K562 (cell line): Measurements from ENCODE around the gene CLCC1. TPM values are rescaled to one million over a fixed set of nuclear protein-coding genes. Genes with fewer than 3 reads are reported as not detected.

Source experiments
- ATAC-seq: fragments of 200-7000 bp; cut with Tn5 transposase; 3 replicates; pipeline ENCODE4 v1.9.1; 2020; ENCODE audit warnings: moderate library complexity
- BruUV-seq: library from RNA; stranded (reverse); fragments of 400-500 nt; replicated peaks from 2 replicates; lab custom pipeline; 2021; lab: Mats Ljungman, UMichigan
- CTCF ChIA-PET: fragments of 300-600 bp; formaldehyde crosslinking; extraction: SDS; loops from one replicate; lab custom pipeline; 2021; ENCODE audit warnings: low intra/inter-chr PET ratio; lab: Yijun Ruan, JAX
- POLR2A ChIA-PET: fragments of 300-600, 350-650 bp; sonication (Branson Sonifier 250); formaldehyde crosslinking; extraction: SDS; loops from one replicate; lab custom pipeline; 2021; ENCODE audit warnings: antibody characterized with exemption, inconsistent platforms; lab: Yijun Ruan, JAX
- DNase-seq, 4 experiments: peaks; one replicate each; pipeline versions ENCODE4 v3.0.0 to v3.0.0-alpha.2; 2011 to 2018; ENCODE audit warnings: low spot score in 3 of 4, mixed read lengths in 3 of 4; ENCODE audit errors: extremely low read depth in 1 of 4
- FAIRE-seq: peaks from 2 replicates; lab custom pipeline; 2011; peaks lifted over from hg19 to GRCh38; lab: Jason Lieb, UNC
- H2AFZ ChIP-seq: 2 replicates; pipeline ENCODE4 v1.6.0; 2011; ENCODE audit warnings: low read depth, low read length, control low read depth, inconsistent platforms
- H3K27ac ChIP-seq: fragments of 200-600 bp; 3 replicates; pipeline ENCODE4 v1.8.0; 2011; ENCODE audit warnings: low read depth, mild to moderate bottlenecking, control low read depth, inconsistent platforms, low read length, moderate library complexity, mixed read lengths; ENCODE audit errors: extremely low read depth
- H3K27me3 ChIP-seq, 2 experiments: fragments of 300-600 bp in 1 of 2; 2 replicates in 1 of 2; 3 replicates in 1 of 2; pipeline versions ENCODE4 v1.6.0 to v1.8.0; 2011; ENCODE audit warnings: inconsistent platforms in 2 of 2, low read length in 2 of 2, mild to moderate bottlenecking in 1 of 2, mixed read lengths in 1 of 2, moderate library complexity in 1 of 2; ENCODE audit not compliant: control insufficient read depth in 2 of 2, insufficient read depth in 2 of 2
- H3K36me3 ChIP-seq: fragments of 300-600 bp; 3 replicates; pipeline ENCODE4 v1.8.0; 2011; ENCODE audit warnings: mild to moderate bottlenecking, low read length, inconsistent platforms; ENCODE audit not compliant: control insufficient read depth, insufficient read depth
- H3K4me1 ChIP-seq, 2 experiments: fragments of 200-600 bp in 1 of 2; replicated peaks in 1 of 2; 2 replicates in 1 of 2; 3 replicates in 1 of 2; pipeline versions ENCODE4 v1.5.1 to v1.8.0; 2011; ENCODE audit warnings: inconsistent platforms in 2 of 2, low read length in 2 of 2, mild to moderate bottlenecking in 1 of 2, mixed read lengths in 1 of 2, moderate library complexity in 1 of 2; ENCODE audit not compliant: control insufficient read depth in 2 of 2, insufficient read depth in 2 of 2
- H3K4me2 ChIP-seq: 2 replicates; pipeline ENCODE4 v1.6.1; 2011; ENCODE audit warnings: low read length, control low read depth, inconsistent platforms, mixed read lengths; ENCODE audit not compliant: insufficient read depth
- H3K4me3 ChIP-seq: fragments of 200-600 bp; sonication (generic), shearing (Covaris generic); 2 replicates; pipeline ENCODE4 v1.5.1; 2016; ENCODE audit warnings: control low read depth, inconsistent platforms
- H3K79me2 ChIP-seq: fragments of 200-600 bp; 3 replicates; pipeline ENCODE4 v1.8.0; 2011; ENCODE audit warnings: low read length, inconsistent platforms; ENCODE audit not compliant: control insufficient read depth, insufficient read depth
- H3K9ac ChIP-seq, 2 experiments: 2 replicates each; pipeline versions ENCODE4 v1.6.0 to v1.6.1; 2011; ENCODE audit warnings: low read depth in 2 of 2, low read length in 2 of 2, control low read depth in 1 of 2, inconsistent platforms in 1 of 2, mild to moderate bottlenecking in 1 of 2, mixed read lengths in 1 of 2; ENCODE audit not compliant: insufficient read depth in 1 of 2
- H3K9me1 ChIP-seq: one replicate; pipeline ENCODE4 v1.6.0; 2011; ENCODE audit warnings: inconsistent platforms, mild to moderate bottlenecking, low read length, moderate library complexity; ENCODE audit not compliant: control insufficient read depth, insufficient read depth
- H3K9me3 ChIP-seq: replicated peaks from 2 replicates; pipeline ENCODE4 v1.5.1; 2011; ENCODE audit warnings: low read depth, low read length, inconsistent platforms; ENCODE audit not compliant: control insufficient read depth, insufficient read depth
- H4K20me1 ChIP-seq: replicated peaks from 2 replicates; pipeline ENCODE4 v1.6.1; 2011; ENCODE audit warnings: low read length, inconsistent platforms, mixed read lengths; ENCODE audit not compliant: control insufficient read depth, insufficient read depth
- C11orf30 ChIP-seq: fragments of 450-650 bp; IDR thresholded peaks from 2 replicates; pipeline ENCODE4 v1.6.1; 2016; ENCODE audit warnings: low read depth, mild to moderate bottlenecking
- CCNT2 ChIP-seq: IDR thresholded peaks from 2 replicates; pipeline ENCODE4 v1.6.1; 2011; ENCODE audit warnings: borderline replicate concordance, low read depth, mild to moderate bottlenecking, moderate library complexity, mixed read lengths, low read length; ENCODE audit not compliant: insufficient read length; ENCODE audit errors: extremely low read depth
- CEBPB ChIP-seq: fragments of 450-650 bp; IDR thresholded peaks from 2 replicates; pipeline ENCODE4 v1.6.1; 2016; ENCODE audit warnings: missing genetic modification characterization, missing compliant biosample characterization
- HSF4 ChIP-seq: fragments of 250-450 bp; sonication (Bioruptor Pico); IDR thresholded peaks from 2 replicates; pipeline ENCODE4 v2.1.2; 2022; ENCODE audit warnings: mild to moderate bottlenecking, moderate library complexity, borderline replicate concordance
- KDM1A ChIP-seq, 2 experiments: fragments of 450-650 bp; IDR thresholded peaks; 2 replicates each; pipeline ENCODE4 v1.6.1; 2016; ENCODE audit warnings: mild to moderate bottlenecking in 2 of 2
- MAFF ChIP-seq: IDR thresholded peaks from 2 replicates; pipeline ENCODE4 v1.6.1; 2012; ENCODE audit warnings: low read length, improper control_type of control experiment
- MCM5 ChIP-seq: fragments of 450-650 bp; IDR thresholded peaks from 2 replicates; pipeline ENCODE4 v1.6.1; 2016; ENCODE audit warnings: low read depth
- RAD51 ChIP-seq: fragments of 450-650 bp; IDR thresholded peaks from 2 replicates; pipeline ENCODE4 v1.7.1; 2016; ENCODE audit warnings: low read depth, mild to moderate bottlenecking, borderline replicate concordance
- SMAD1 ChIP-seq: fragments of 150-350 bp; IDR thresholded peaks from 2 replicates; pipeline ENCODE4 v1.6.1; 2014; ENCODE audit warnings: low read length, low read depth; ENCODE audit not compliant: partially characterized antibody
- TEAD4 ChIP-seq, 2 experiments: sonication (generic) in 1 of 2; formaldehyde crosslinking in 1 of 2; IDR thresholded peaks; 2 replicates each; pipeline versions ENCODE4 v1.6.1 to v1.8.0; 2012 to 2022; ENCODE audit warnings: borderline replicate concordance in 1 of 2, inconsistent platforms in 1 of 2, low read length in 1 of 2, mild to moderate bottlenecking in 1 of 2, missing genetic modification reagents in 1 of 2
- ZNF316 ChIP-seq: fragments of 450-650 bp; IDR thresholded peaks from 2 replicates; pipeline ENCODE4 v1.6.1; 2016
- WGBS: fragments of 100-300 bp; shearing (Covaris generic); methylation state at CpG from one replicate; pipeline ENCODE4 v1.1.6; 2016; ENCODE audit warnings: low coverage, mixed read lengths; ENCODE audit not compliant: insufficient coverage; ENCODE audit errors: missing lambda C conversion rate; 5-methylcytosine and 5-hydroxymethylcytosine counted together
- in situ Hi-C: fragments of 300-500 bp; cut with MboI; formaldehyde crosslinking; loops from 4 replicates; pipeline ENCODE4 v1.15.0; 2018; ENCODE audit warnings: inconsistent platforms, mixed read lengths
- intact Hi-C: fragments of 100-400 bp; cut with micrococcal nuclease; formaldehyde crosslinking; loops from 2 replicates; pipeline ENCODE4 v1.14.2; 2022
- polyA plus RNA-seq, 8 experiments: library from polyadenylated mRNA; depleted of rRNA in 4 of 8; stranded (reverse) in 5 of 8; unstranded in 3 of 8; fragments of >200 nt; fragmentation: Nextera tagmentation in 2 of 8; fragmentation: Illumina TruSeq in 1 of 8; extraction: Ambion mirVana in 2 of 8; extraction: Trizol in 1 of 8; gene quantifications; 2 replicates each; pipeline versions ENCODE4 v1.2.1 to v1.2.3, GENCODE V29; 2011 to 2014; ENCODE audit warnings: inconsistent platforms in 1 of 8, missing spikeins in 1 of 8
- total RNA-seq, 7 experiments: library from RNA; depleted of rRNA in 6 of 7; stranded (reverse); fragments of >200 nt in 6 of 7; fragmentation: Illumina TruSeq in 2 of 7; extraction: Trizol in 2 of 7; gene quantifications; 2 replicates each; pipeline versions ENCODE4 v1.2.1 to v1.2.3, GENCODE V29; 2011 to 2021; ENCODE audit warnings: low replicate concordance in 1 of 7
- TF ChIP-seq, protein P1 (sequence below): fragments of 200-800 bp; sonication (Bioruptor generic); IDR thresholded peaks from 2 replicates; pipeline ENCODE4 v1.6.1; 2016; ENCODE audit warnings: missing genetic modification characterization, missing compliant biosample characterization

CLCC1 gene
- total and polyA plus RNA-seq, 9 of the 15 experiments (the other 6 are each of a cell fraction or from before 2014, with no cell fraction given) = 28.8 to 63.4 (median 40.4) TPM

DNA sequence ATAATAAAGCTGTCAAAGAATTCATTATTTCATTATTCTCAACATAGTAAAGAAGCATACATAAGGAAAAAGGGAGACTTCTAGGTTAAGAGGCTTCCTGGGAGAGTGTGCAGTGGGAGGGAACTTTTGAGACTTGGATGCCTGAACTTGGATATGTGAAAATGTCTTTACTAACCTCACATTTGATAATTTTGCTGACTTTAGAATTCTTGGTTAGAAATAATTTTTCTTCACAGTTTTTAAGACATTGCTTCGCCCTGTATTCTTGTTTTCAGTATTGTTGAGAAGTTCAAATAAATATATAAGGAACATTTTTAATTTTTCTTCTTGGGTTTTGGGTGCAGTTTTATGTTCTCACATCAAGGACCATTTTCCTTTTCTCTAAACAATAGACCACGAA is 46.5 kb downstream of the CLCC1 start:
- ATAC-seq = no peak
- Histone ChIP-seq H4K20me1 (no peaks in the 10 kb centered on the region), H3K79me2 (no peaks in the 10 kb centered on the region), H3K27me3 (no peaks in the 10 kb centered on the region), H3K4me2 (no peak overlapping the region), H3K4me3 (no peak overlapping the region), H3K4me1 (peaks cover 9 to 13% of the 10 kb centered on the region in 2 experiments), H3K9me1 (no peaks in the 10 kb centered on the region), H2AFZ (no peak overlapping the region), H3K9ac (no peak overlapping the region), H3K36me3 (peaks cover 23% of the 10 kb centered on the region; the same call in 2 of the 3 replicates), H3K9me3 (no peaks in the 10 kb centered on the region), H3K27ac (no peak overlapping the region)
- intact Hi-C loops = no loop called here
- in situ Hi-C loops = no loop called here
- no peak for FAIRE-seq
- POLR2A ChIA-PET = interaction anchor here (0.6 to 1.2 kb wide), 7 partner anchors 8 to 224 kb away, joined by 3 to 4 read pairs (median 3); no protein-coding TSS in a partner anchor
- no peak for DNase-seq
- no TSS peak for BruUV-seq
- 68% methylated on average over 2 of the region's 2 CpGs for WGBS
- CTCF ChIA-PET = interaction anchor here (0.5 kb wide), 1 partner anchor 61 kb away, joined by 3 read pairs; no protein-coding TSS in a partner anchor
- TF ChIP-seq HSF4 (CRISPR knock-in tag) (no peak), ZNF316 (peak; percentile 80), CEBPB (tag) (no peak), RAD51 (no peak), KDM1A (IDR thresholded peaks at IDR 0.05) (no peak), SMAD1 (no peak), MCM5 (no peak), MAFF (0 out of 2 replicates have a peak, but pooled peaks have one; percentile 10), CCNT2 (no peak), TEAD4 (IDR thresholded peaks at IDR 0.05; ENCODE audit: low read length) (no peak), TEAD4 (CRISPR knock-in tag; IDR thresholded peaks at IDR 0.05; ENCODE audit: borderline replicate concordance) (no peak), C11orf30 (peak; percentile 65; the same call in 1 of the 2 replicates)
- TF ChIP-seq, protein P1, sequence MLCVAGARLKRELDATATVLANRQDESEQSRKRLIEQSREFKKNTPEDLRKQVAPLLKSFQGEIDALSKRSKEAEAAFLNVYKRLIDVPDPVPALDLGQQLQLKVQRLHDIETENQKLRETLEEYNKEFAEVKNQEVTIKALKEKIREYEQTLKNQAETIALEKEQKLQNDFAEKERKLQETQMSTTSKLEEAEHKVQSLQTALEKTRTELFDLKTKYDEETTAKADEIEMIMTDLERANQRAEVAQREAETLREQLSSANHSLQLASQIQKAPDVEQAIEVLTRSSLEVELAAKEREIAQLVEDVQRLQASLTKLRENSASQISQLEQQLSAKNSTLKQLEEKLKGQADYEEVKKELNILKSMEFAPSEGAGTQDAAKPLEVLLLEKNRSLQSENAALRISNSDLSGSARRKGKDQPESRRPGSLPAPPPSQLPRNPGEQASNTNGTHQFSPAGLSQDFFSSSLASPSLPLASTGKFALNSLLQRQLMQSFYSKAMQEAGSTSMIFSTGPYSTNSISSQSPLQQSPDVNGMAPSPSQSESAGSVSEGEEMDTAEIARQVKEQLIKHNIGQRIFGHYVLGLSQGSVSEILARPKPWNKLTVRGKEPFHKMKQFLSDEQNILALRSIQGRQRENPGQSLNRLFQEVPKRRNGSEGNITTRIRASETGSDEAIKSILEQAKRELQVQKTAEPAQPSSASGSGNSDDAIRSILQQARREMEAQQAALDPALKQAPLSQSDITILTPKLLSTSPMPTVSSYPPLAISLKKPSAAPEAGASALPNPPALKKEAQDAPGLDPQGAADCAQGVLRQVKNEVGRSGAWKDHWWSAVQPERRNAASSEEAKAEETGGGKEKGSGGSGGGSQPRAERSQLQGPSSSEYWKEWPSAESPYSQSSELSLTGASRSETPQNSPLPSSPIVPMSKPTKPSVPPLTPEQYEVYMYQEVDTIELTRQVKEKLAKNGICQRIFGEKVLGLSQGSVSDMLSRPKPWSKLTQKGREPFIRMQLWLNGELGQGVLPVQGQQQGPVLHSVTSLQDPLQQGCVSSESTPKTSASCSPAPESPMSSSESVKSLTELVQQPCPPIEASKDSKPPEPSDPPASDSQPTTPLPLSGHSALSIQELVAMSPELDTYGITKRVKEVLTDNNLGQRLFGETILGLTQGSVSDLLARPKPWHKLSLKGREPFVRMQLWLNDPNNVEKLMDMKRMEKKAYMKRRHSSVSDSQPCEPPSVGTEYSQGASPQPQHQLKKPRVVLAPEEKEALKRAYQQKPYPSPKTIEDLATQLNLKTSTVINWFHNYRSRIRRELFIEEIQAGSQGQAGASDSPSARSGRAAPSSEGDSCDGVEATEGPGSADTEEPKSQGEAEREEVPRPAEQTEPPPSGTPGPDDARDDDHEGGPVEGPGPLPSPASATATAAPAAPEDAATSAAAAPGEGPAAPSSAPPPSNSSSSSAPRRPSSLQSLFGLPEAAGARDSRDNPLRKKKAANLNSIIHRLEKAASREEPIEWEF (CRISPR knock-in tag) = no peak
